ENCODE measurements around the gene SLC6A6. TPM values are rescaled to one million over a fixed set of nuclear protein-coding genes. Genes with fewer than 3 reads are reported as not detected.

The SLC6A6 gene
- total and polyA plus RNA-seq, 8 donors = 3.0 to 36.7 (median 19.7) TPM

DNA sequence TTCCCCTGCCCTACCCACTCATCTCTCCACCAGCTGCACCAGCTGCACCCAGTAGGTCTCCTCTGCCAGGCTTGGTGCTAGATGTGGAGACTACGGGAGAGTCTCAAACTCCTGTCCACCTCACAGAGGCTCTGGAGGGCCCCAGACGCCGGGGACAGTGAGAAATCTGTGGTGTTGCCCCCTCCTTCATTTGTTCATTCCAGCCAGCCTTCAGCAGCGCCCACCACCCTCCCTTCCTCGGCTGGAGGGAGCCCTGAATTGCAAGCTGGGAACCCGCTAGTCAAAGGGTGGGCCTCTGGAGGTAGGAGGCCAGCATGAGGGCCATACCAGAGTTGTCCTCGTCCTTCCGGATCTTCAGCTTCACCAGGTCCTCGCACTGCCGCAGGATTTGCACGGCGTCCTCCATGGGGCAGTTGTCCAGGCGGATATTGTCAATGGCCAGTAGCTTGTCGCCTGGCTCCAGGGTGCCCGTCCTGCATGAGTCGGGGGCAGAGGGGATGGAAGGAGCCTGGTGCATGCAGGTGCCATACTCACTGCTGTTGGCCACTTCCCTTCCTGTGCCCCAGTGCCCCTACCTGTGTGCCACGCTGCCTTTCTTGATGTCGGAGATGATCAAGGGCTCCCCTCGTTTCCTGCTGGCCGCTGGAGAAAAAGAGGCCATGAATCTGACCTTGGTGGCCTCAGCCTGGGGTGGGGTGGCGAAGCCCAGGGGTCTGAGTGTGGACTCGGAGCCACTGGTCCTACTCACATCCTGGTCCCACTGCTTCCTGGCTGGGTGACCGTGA lies 108.6 kb downstream of the SLC6A6 start:
- no peak for TF ChIP-seq EP300 (IDR thresholded peaks at IDR 0.05)
- intact Hi-C loops (cut with DNase I; ENCODE audit: low total_unique reads) = no loop called here
- H3K4me1 ChIP-seq = peaks cover 0 to 6% (median 2%) of the 10 kb centered on the region in 4 donors
- no peaks in the 10 kb centered on the region for H3K27me3 ChIP-seq
- no peaks in the 10 kb centered on the region for H3K9me3 ChIP-seq
- no peak for DNase-seq
- H3K4me3 ChIP-seq = no peak overlapping the region
- 83 to 88% (median 86%) methylated on average over 8 to 23 of the region's 23 CpGs for WGBS, 5 donors
- H3K36me3 ChIP-seq = no peaks in the 10 kb centered on the region
- H3K27ac ChIP-seq = no peak overlapping the region

DNA sequence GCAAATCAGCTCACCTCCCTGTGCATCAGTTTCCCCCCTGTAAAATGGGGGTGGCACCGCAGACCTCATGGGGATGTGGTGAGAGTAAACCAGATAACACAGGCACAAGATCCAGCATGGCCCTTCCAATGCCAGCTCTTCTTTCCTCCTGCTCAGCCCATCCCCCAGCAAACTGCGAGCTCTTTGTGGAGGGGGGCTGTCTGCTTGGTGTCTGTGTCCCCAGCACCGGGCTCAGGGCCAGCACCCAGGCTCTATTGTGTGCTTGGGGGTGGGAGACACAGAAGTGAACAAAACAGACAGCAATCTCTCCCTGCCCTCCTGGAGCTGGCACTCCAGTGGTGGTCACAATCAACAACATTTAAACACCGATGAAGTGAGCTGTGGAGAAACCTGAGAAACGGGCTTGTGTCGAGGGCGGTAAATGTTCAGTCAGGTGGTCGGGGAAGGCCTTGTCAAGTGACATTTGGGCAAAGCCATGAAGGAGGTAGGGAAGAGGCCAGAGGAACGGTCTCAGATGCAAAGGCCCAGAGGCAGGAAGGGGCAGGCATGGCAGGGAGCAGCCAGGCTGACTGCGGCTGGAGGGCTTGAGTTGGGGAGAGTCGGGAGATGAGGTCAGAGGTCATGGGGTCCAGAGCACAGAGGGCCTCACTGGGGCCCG lies 109.3 kb downstream of the SLC6A6 start:
- WGBS, 5 donors = 66 to 72% (median 67%) methylated on average over 12 of the region's 12 CpGs
- no peaks in the 10 kb centered on the region for H3K36me3 ChIP-seq
- no peak for DNase-seq
- no peaks in the 10 kb centered on the region for H3K9me3 ChIP-seq
- intact Hi-C loops (cut with DNase I; ENCODE audit: low total_unique reads) = no loop called here
- no peak overlapping the region for H3K27ac ChIP-seq
- peaks cover 0 to 6% (median 2%) of the 10 kb centered on the region in 4 donors for H3K4me1 ChIP-seq
- no peak overlapping the region for H3K4me3 ChIP-seq
- TF ChIP-seq, protein P1, sequence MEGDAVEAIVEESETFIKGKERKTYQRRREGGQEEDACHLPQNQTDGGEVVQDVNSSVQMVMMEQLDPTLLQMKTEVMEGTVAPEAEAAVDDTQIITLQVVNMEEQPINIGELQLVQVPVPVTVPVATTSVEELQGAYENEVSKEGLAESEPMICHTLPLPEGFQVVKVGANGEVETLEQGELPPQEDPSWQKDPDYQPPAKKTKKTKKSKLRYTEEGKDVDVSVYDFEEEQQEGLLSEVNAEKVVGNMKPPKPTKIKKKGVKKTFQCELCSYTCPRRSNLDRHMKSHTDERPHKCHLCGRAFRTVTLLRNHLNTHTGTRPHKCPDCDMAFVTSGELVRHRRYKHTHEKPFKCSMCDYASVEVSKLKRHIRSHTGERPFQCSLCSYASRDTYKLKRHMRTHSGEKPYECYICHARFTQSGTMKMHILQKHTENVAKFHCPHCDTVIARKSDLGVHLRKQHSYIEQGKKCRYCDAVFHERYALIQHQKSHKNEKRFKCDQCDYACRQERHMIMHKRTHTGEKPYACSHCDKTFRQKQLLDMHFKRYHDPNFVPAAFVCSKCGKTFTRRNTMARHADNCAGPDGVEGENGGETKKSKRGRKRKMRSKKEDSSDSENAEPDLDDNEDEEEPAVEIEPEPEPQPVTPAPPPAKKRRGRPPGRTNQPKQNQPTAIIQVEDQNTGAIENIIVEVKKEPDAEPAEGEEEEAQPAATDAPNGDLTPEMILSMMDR (IDR thresholded peaks at IDR 0.05) = no peak
- TF ChIP-seq POLR2A (IDR thresholded peaks at IDR 0.05) = no peak
- TF ChIP-seq EP300 (IDR thresholded peaks at IDR 0.05) = no peak
- no peak for TF ChIP-seq POLR2AphosphoS5 (IDR thresholded peaks at IDR 0.05)
- no peaks in the 10 kb centered on the region for H3K27me3 ChIP-seq

DNA sequence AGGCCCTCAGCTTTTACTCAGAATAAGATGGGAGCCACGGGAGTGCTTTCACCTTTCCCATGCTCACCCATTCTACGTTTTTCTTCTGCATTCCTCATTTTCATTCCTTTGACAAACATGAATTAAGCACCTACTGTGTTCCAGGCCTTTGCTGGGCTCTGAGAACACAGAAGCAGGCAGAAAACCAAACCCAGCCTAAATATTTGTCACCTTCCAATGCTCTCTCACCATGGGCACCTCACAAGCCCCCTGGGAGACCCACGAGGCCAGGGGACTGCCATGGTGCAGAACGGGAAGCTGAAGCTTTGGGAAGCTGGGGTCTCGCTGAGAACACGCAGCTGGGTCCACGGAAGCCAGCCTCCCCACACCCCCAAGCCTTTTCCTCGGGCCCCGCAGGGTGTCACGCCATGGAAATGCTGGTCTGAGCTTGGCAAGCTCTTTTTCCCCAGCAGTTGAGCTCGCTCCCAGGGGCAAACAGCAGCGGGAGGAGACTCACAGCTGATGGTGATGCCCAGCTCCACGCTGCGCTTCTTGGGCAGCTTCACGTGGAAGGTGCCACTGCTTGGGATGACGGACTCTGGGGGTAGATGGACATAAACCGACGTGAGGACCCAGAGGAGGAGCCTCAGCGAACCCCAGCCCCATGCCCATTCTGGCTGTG lies 110.0 kb downstream of the SLC6A6 start:
- WGBS, 5 donors = 78 to 88% (median 83%) methylated on average over 19 of the region's 19 CpGs

DNA sequence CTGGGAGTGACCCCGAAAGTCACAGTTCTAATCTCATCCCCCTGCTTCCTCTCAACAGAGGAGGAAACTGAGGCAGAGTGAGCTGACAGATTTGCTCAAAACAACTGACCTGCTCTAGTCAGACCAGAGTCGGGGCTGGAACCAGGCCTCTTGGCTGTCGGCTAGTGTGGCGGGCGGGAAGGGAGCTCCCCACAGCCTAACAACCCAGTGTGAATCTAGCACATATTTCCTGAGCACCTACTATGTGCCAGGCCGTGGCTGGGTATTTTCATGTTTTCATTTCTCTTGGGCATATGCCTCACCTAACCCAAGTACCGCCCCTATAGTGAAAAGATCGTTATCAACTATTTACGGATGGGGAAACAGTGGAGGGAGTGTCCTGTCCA lies 110.5 kb downstream of the SLC6A6 start:
- 64 to 83% (median 71%) methylated on average over 9 of the region's 9 CpGs for WGBS, 5 donors
- Histone ChIP-seq H3K4me3 (no peak overlapping the region), H3K9me3 (no peaks in the 10 kb centered on the region), H3K27ac (no peak overlapping the region), H3K27me3 (no peaks in the 10 kb centered on the region), H3K36me3 (no peaks in the 10 kb centered on the region), H3K4me1 (peaks cover 0 to 6% (median 2%) of the 10 kb centered on the region in 4 donors)
- intact Hi-C loops (cut with DNase I; ENCODE audit: low total_unique reads) = no loop called here
- no peak for DNase-seq
- TF ChIP-seq POLR2A (IDR thresholded peaks at IDR 0.05) = no peak
- no peak for TF ChIP-seq POLR2AphosphoS5 (IDR thresholded peaks at IDR 0.05)
- no peak for TF ChIP-seq EP300 (IDR thresholded peaks at IDR 0.05)
- TF ChIP-seq, protein P1 (IDR thresholded peaks at IDR 0.05) = no peak

More for the DNA sequence above, 110.0 kb downstream of the SLC6A6 start:
- Histone ChIP-seq H3K4me3 (no peak overlapping the region), H3K27me3 (no peaks in the 10 kb centered on the region), H3K4me1 (peaks cover 0 to 6% (median 2%) of the 10 kb centered on the region in 4 donors), H3K9me3 (no peaks in the 10 kb centered on the region), H3K27ac (no peak overlapping the region), H3K36me3 (no peaks in the 10 kb centered on the region)
- intact Hi-C loops (cut with DNase I; ENCODE audit: low total_unique reads) = no loop called here
- no peak for DNase-seq
- TF ChIP-seq POLR2AphosphoS5 (IDR thresholded peaks at IDR 0.05) (no peak), POLR2A (IDR thresholded peaks at IDR 0.05) (no peak), EP300 (IDR thresholded peaks at IDR 0.05) (no peak)
- TF ChIP-seq, protein P1 (IDR thresholded peaks at IDR 0.05) = no peak

Data from stomach (tissue), 9 donors.